Mesothelial cell of epicardium (in vitro differentiated cells): Measurements from ENCODE around the gene TMPRSS9. TPM values are rescaled to one million over a fixed set of nuclear protein-coding genes. Genes with fewer than 3 reads are reported as not detected.

Experiments used
- DNase-seq, 2 experiments: peaks; one replicate each; pipeline ENCODE4 v3.0.0; 2021; ENCODE audit warnings: low spot score in 2 of 2; ENCODE audit not compliant: unreplicated experiment in 2 of 2
- H3K27ac Mint-ChIP-seq: 2 replicates; pipeline ENCODE4 v1.8.0; 2021; ENCODE audit warnings: mixed read lengths
- H3K27me3 Mint-ChIP-seq: 2 replicates; pipeline ENCODE4 v1.8.0; 2021; ENCODE audit warnings: low read depth, mixed read lengths
- H3K36me3 Mint-ChIP-seq: 2 replicates; pipeline ENCODE4 v1.8.0; 2021; ENCODE audit warnings: mixed read lengths
- H3K4me1 Mint-ChIP-seq: 2 replicates; pipeline ENCODE4 v1.8.0; 2021; ENCODE audit warnings: mixed read lengths
- H3K4me3 Mint-ChIP-seq: 2 replicates; pipeline ENCODE4 v1.8.0; 2021; ENCODE audit warnings: mild to moderate bottlenecking, moderate library complexity, mixed read lengths
- H3K9me3 Mint-ChIP-seq: 2 replicates; pipeline ENCODE4 v1.8.0; 2021; ENCODE audit warnings: mixed read lengths
- CTCF ChIP-seq: fragments of 200-600 bp; sonication (generic); IDR thresholded peaks from one replicate; pipeline ENCODE4 v1.5.0; 2021; ENCODE audit warnings: antibody characterized with exemption; ENCODE audit not compliant: unreplicated experiment
- total RNA-seq: library from RNA; stranded (reverse); gene quantifications from 3 replicates; pipeline ENCODE4 v1.2.1, GENCODE V29; 2021

TMPRSS9 gene
- total RNA-seq, 1 donor from 2014 or later = 1.4 TPM

GRCh38 chr19:2334426-2334825 is 25.6 kb upstream of the TMPRSS9 start:
- no peak overlapping the region for H3K4me3 Mint-ChIP-seq
- no peak overlapping the region for H3K27ac Mint-ChIP-seq
- no peak for TF ChIP-seq CTCF
- H3K9me3 Mint-ChIP-seq = no peaks in the 10 kb centered on the region
- peaks cover 9% of the 10 kb centered on the region for H3K36me3 Mint-ChIP-seq
- H3K27me3 Mint-ChIP-seq = no peaks in the 10 kb centered on the region
- H3K4me1 Mint-ChIP-seq = peaks cover 64% of the 10 kb centered on the region
- DNase-seq = no peak

GRCh38 chr19:2334986-2335846 is 24.8 kb upstream of the TMPRSS9 start:
- no peaks in the 10 kb centered on the region for H3K9me3 Mint-ChIP-seq
- peaks cover 9% of the 10 kb centered on the region for H3K36me3 Mint-ChIP-seq
- DNase-seq = no peak
- H3K27ac Mint-ChIP-seq = peak overlapping the region; percentile 4
- no peak overlapping the region for H3K4me3 Mint-ChIP-seq
- H3K4me1 Mint-ChIP-seq = peaks cover 57% of the 10 kb centered on the region
- no peak for TF ChIP-seq CTCF
- no peaks in the 10 kb centered on the region for H3K27me3 Mint-ChIP-seq

GRCh38 chr19:2335848-2336247 is 24.2 kb upstream of the TMPRSS9 start:
- Mint-ChIP-seq H3K9me3 (no peaks in the 10 kb centered on the region), H3K27me3 (no peaks in the 10 kb centered on the region), H3K4me1 (peaks cover 51% of the 10 kb centered on the region), H3K4me3 (no peak overlapping the region), H3K36me3 (peaks cover 9% of the 10 kb centered on the region), H3K27ac (peak overlapping the region; percentile 4)
- no peak for DNase-seq
- TF ChIP-seq CTCF = no peak

- H3K27ac Mint-ChIP-seq = peak overlapping the region; percentile 94
- peaks cover 9% of the 10 kb centered on the region for H3K36me3 Mint-ChIP-seq
- no peaks in the 10 kb centered on the region for H3K27me3 Mint-ChIP-seq
- no peak for TF ChIP-seq CTCF
- no peaks in the 10 kb centered on the region for H3K9me3 Mint-ChIP-seq
- H3K4me3 Mint-ChIP-seq = no peak overlapping the region
- DNase-seq = no peak
- peaks cover 46% of the 10 kb centered on the region for H3K4me1 Mint-ChIP-seq
Observed at GRCh38 chr19:2336528-2337328, 23.3 kb upstream of the TMPRSS9 start.

- Mint-ChIP-seq H3K27me3 (no peaks in the 10 kb centered on the region), H3K27ac (peak overlapping the region; percentile 94)
- DNase-seq = peak; percentile 61 to 74
Observed at GRCh38 chr19:2337329-2337707, 22.7 kb upstream of the TMPRSS9 start.

More at GRCh38 chr19:2337329-2337707, 22.7 kb upstream of the TMPRSS9 start:
- peaks cover 9% of the 10 kb centered on the region for H3K36me3 Mint-ChIP-seq
- no peak overlapping the region for H3K4me3 Mint-ChIP-seq
- peaks cover 46% of the 10 kb centered on the region for H3K4me1 Mint-ChIP-seq
- H3K9me3 Mint-ChIP-seq = no peaks in the 10 kb centered on the region
- peak; percentile 46 for TF ChIP-seq CTCF
